HG02981 (cell line): Measurements from ENCODE around the gene ADD3.

Experiments used
- ATAC-seq: cut with Tn5 transposase; IDR thresholded peaks from one replicate; pipeline ENCODE4 v1.9.1; 2021; ENCODE audit warnings: mild to moderate bottlenecking, moderate library complexity; ENCODE audit not compliant: unreplicated experiment

The ADD3 gene

DNA sequence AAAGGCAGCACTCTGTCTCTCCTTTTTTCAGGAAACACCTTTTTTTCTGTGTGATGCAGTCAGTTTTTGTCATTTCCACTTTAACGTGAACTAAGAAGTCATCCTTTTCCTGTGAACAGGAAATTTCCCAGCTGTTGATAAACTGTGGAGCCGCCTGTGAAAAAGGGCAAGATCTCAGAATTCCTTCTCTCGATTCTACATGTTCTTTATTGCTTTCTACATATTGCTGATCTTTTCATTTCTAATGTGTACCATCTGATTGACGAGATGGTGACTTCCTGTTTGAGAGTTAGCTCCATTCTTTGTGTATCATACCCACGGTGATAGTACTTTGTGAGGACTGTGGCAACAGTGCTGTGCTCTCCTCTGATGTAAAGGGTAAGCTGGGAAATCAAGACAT lies 50.4 kb downstream of the ADD3 start:
- ATAC-seq: no peak

DNA sequence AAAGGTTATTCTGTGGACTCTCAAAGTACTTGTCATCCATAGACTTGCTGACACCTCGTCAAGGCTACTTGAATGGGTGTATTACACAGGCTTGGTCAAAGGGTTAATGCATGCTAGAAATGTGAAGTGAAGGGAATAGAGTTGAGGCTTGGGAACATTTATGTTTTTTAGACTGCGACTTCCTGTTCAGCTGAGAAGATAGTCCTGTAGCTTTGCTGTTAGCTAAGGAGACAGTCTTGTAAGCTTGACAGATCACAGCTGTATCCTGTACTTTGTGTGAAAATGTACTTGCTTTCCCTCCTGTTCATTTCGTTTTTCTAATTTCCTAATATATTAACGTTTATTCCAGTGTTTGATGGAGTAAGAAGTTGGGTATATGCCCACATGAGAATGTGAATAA lies 52.1 kb downstream of the ADD3 start:
- no peak for ATAC-seq

DNA sequence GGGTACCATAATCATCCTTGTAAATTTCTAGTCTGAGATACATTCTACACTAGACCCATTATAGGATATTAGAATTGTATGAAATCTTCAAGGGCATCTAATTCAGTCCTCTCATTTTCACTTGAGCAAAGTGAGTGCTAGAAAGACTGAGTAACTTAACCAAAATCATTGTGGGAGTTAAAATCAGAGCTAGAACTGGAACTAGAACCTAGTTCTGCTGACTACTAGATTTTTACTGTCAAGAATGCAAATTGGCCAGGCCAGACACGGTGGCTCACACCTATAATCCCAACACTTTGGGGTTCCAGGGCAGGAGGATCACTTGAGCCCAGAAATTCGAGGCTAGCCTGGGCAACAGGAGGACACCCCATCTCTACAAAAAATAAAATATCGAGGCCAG lies 53.9 kb downstream of the ADD3 start:
- no peak for ATAC-seq

DNA sequence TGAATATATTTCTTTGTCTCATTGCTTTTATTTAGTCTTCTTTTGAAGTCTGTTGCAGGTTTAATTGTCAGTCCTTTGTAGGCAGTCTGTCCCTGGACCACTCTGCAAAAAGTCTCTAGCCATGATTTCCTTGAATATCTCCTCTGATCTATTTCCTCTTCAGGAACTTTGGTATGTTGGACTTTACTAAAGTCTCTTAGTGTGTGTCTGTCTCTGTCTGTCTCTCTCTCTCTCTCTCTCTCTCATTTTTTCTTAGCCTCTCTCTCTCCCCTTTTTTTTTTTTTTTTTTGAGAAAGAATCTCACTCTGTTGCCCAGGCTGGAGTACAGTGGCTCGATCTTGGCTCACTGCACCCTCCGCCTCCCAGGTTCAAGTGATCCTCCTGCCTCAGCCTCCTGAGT lies 57.5 kb downstream of the ADD3 start:
- ATAC-seq: no peak

DNA sequence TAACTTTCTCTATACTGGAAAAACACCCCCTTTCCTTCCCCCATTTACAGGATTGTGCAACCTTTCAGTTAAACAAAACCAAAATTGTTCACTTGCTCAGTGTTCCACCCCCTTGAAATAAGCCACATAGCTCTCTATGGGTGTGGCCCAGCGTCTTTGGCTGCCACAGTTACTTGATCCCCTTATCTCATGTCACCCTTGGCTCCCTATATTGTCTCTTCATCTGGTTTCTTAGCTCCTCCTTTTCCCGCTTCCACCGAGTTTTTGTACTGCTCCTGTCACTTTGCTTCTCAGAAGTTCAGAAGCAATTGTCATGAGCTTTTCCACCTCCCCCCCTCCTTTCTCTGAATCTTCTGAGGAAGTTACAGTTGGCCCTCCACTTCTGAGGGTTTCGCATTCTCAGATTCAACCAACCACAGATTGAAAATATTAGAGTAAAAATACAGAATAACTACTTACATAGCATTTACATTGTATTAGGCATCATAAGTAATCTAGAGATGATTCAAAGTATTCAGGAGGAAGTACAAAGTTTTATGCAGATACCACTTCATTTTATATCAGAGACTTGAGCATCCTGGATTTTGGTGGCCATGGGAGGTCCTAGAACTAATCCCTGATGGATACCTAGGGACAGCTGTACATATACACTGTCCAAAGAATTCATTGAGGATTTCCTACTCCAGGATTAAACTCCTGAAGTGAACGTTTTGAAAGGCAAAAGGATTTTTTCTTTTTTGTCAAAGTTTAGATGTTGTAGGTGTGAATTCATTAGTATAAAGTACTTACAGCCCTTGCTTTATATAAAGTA lies 60.4 kb downstream of the ADD3 start:
- peak; percentile 57 for ATAC-seq

DNA sequence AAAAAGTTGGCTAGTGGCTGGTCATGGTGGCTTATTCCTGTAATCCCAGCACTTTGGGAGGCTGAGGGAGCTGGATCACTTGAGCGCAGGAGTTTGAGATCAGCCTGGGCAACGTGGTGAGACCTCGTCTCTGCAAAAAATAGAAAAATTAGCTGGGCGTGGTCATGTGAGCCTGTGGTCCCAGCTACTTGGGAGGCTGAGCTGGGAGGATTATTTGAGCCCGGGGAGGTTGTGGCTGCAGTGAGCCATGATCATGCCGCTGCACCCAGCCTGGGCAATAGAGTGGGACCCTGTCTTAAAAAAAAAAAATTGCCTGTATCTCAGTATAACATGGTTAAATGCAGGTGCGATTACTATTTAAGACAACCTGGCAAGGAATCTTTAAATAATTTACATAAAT lies 61.0 kb downstream of the ADD3 start:
- ATAC-seq: no peak

DNA sequence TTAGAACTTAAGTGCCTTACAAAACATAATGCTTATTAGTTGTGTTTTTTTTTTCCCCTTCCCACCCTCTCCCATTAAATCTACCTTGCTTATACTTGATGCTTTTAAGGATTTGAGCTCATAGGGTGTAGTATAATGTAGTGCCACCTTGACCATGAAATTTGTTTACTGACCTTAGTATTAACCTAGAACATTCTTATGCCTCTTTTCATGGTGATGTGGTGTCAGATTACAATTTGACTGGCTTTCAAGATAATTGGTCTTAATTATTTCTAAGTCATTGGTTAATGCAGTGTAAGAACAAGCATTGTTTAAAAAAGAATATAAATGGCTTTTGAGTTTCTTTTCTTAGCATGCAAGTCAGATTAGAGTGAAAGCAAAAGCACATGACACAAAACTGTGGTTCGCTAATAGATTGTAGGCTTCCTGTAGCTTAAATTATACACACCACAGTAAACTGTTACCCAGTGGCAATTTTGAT lies 61.8 kb downstream of the ADD3 start:
- ATAC-seq: peak; percentile 63

DNA sequence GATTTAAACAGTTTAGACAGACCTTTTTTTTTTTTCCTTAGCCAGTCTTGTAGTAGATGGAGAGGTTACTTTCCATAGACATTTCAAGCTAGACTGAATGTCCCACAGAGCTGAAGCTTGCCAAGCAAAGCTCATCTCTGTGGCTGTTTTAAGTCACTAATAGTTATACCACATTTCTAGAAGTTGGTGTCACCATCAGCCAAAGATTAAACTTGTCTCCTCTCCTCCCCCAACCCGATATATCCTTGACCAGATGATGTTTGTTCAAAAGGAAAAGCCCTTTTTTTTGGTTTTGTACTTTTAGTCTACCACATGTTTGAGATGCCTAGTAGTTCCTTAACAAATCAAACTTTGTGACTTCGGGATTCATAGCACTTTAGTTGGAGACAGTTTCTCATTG lies 66.1 kb downstream of the ADD3 start:
- no peak for ATAC-seq

DNA sequence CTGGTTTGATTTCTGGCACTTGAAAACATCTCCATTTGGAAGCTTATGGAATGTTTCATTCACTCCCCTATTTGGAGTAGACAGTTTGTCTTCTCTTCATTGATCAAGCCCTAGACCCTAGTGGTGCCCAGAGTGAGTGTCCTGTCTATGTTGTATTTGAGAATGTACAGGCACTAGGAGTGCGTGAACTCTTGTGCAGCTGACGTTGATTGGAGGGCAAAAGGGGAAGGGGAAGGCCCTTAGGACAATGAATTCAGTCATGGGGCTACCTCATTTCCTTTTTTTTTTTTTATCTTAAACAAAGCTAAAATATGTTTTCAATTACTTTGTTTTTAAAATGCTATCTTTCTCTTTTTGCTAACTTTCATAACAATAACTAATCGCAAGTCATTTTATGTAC lies 66.5 kb downstream of the ADD3 start:
- ATAC-seq: no peak

DNA sequence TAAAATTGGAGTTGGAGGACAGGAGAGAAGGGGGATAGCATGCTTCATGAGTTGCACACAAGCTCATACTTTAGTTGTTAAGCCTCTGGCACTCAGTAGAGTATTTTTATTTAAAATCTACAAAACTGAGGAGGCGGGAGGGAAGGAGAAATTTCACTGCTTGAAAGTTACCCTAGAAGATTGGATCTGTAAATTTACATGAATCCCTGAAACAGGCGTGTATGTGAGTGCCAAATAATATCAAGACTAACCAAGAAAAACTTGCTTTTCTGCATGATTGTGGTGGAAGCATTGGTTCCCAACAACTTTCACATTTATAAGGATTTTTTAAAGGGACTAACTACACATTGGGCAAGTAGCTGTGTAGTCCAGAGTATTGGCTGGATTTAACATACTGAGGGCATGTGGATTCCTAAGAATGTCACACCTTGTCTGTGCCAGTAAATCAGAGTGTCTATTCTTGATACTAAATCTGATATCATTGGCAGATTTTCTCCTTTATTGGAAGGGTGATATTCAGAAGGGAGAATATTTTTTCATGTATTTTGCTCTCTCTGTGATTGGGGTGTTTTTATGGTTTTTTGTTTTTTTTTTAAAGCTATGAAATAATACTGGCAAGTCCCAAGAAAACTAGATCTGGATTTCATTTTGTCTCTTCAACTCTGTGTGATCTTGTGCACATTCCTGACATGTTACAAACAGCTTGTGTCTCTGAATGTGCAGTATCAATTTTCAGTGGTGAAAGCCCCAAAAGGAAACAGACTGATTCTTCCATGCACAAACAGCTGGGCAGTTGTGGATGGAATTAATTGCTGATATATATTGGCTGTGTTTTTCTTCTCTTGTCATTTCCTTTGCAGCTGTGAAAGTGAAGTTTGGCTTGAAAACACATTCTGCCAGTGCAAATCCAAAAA lies 67.2 kb downstream of the ADD3 start:
- ATAC-seq: no peak

DNA sequence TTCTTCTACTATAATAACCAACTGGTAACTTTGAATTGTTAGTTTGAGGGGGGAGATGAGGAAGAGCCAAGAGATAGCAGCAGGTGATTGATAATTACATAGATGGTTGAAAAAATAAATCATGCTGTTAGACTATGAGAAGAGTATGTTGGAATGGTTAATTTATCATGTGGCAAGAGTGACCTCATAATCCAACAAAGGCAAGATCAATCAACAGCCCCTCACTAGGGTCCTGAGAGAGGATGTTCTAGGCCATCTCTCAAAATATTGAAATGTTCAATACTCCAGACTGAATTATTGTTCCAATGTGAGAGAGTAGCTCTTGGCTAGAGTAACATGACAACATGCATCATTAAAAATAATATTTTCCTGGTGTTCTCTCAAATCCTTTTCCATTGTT lies 67.9 kb downstream of the ADD3 start:
- no peak for ATAC-seq

DNA sequence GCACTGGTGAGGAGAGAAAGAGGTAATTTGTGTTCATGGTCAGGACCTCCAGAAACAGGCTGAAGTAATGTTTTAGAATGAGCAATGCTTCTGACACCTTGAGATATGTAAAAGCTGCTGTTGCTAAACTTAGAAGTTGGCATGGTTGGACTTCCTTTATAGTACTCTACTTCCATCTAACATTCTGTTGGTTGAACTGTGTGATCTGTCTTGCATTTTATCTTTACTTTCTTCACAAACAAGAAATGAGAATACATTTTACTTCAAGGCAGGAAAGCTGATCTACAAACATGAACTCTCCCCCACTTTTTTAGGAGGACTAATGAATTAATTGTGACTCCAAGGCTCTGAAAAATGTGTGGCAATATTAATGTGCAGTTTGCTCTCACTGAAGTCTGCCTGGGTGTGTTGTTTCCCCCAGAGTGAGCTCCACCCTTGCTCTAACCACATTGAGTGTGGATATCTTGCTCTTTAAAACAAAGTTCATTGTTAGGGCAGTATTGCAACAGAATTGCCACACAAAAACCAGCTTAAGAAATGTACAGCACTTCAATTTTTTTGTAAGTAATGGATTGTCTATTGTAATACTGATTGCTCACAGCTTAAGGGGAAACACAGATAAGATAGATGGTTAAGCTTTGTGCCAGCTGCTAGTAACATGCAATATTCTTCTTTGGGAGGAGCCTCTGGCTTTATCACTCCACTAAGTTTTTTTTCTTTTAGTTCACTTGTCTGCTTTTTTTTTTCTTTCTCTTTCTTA lies 69.0 kb downstream of the ADD3 start:
- peak; percentile 59 for ATAC-seq

DNA sequence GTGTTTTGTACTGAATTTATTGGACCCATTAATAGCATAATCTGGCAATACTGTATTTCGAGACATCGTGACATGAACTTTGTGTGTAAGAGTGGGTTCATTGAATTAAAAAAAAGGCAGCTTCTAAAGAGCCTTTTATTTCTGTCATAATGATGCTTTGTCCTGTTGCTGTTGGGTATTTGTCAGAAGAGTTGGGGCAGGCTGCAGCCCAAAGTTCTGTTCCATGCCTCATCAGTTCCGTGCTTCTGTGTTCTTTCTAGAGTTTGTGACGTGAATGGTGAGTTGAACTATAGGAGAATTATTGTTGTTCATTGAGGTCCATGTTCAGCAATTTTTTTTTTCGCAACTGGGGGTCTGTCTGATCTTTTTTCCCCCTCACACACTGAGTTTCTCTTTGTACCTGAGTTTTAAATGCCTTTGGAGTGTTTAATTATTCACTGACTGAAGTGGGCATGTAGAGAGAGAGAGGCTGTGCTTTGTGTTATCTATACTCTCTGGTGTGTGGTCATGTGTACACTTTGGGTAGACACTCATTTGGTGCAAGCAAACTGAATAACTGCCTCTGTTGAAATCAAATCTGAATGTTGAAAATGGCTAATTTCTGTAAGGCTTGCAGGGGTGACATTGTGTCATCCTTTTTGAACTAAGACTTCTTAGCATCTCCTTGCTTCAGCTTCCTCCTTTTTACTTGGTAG lies 69.8 kb downstream of the ADD3 start:
- ATAC-seq: no peak

DNA sequence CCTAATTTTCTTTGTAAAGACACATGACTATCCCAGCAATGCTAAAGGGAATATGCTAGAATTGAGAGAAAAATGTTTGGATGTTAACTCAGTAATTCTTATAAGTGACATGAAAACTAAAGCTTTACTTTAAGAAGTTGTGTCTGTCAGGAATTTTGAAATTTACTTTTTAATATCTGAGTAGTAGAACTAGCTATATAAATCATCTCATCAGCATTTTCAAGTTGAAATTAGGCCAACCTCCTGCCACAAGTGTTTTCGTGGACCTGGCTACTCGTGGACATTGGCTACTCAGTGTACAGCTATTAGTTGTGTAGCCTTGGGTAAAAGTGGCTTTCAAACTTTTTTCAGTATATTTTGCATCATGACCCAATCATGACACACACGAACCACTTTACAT lies 70.5 kb downstream of the ADD3 start:
- no peak for ATAC-seq

DNA sequence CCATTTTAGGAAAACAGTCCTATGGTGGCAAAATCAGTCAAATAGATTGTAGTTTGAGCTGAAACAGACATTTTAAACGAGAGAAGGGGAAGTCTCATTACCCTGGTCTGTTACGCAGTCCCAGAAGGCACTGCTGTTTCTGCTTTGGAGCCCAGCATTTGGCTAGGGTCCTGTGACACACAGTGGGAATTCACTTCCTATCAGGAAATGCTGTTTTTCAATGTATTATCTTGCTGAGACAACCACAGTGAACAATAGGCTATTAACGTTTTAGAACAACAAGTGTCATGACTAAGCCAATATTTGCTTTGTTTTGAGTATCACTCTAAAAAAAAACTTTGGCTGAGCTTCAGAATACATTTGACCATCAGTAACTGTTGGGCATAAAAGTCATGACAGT lies 74.1 kb downstream of the ADD3 start:
- no peak for ATAC-seq

DNA sequence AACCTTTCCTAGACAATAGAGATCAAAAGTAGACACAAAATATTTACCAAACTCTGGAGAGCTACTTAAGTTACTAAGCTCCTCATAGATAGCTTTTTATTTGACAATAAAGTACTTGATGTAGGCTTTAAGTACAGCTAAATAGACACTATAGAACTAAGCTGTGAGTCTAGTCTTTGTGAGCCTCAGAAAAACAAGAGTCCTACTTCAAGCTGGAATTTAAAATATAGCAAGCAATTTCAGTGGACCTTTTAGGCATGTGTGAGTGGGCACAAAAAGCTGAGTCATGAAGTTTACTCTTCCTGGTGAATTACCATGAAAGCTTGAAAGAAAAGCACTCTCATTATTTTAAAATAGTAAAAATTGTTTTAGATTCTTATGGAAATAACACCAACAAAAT lies 76.1 kb downstream of the ADD3 start:
- ATAC-seq: no peak

DNA sequence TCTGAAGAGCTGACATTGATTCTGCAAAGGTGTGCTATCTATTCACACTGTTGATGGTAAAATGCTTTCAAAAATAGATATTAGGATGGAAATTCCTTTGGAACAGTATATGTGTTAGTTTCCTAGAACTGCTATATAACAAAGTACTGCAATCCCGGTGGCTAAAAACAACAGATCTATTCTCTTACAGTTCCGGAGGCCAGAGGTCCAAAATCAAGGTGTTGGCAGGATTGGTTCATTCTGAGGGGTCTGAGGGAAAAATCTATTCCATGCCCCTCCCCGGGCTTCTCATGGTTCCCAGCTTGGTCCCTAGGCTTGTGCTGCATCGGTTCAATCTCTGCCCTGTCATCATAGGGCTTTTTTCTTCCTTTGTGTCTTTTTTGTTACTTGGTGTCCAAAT lies 79.9 kb downstream of the ADD3 start:
- ATAC-seq: no peak

DNA sequence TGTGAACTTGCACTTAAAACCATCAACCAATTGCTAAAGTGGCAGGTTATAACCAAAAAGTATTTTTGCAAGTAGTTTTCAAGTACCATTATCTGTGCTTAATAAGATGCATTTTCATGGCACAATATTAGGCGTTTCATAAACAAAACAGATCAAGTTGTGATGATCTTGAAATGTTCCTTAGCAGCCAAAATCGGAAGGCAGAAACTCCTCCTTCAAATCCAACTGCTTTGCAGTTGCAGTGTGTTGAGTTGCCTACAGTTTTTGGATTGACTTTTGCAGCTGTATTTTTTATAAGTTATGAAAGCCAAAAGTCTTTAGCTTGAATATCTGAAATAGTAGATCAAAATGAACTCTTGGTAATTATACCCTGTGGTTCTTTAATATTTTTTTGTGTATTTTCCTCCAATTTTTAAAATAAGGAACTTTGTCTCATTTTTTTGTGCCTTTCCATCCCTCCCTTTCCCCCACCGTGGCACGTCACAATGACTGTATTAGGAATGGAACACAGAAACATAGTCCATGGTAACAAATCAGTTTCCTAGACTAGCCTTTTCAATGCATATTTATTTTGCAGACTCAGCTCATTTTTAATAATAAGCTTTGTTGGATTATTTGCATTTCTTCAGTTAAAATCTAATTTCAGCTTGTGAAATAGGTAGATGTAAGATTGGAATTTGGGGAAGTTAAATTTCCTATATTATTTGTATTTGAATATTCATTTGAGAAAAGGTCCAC lies 80.8 kb downstream of the ADD3 start:
- ATAC-seq: no peak

DNA sequence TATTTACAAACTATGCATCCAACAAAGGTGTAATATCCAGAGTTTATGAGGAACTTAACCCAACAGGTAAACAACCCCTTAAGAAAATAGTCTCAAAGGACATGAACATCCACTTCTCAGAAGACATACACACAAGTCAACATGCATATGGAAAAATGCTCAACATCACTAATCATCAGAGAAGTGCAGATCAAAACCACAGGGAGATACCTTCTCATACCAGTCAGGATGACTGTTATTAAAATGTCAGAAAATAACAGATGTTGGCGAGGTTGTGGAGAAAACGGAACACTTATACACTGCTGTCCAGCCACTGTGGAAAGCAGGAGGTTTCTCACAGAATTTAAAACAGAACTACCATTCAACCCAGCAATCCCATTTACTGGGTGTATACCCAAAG lies 84.0 kb downstream of the ADD3 start:
- no peak for ATAC-seq

DNA sequence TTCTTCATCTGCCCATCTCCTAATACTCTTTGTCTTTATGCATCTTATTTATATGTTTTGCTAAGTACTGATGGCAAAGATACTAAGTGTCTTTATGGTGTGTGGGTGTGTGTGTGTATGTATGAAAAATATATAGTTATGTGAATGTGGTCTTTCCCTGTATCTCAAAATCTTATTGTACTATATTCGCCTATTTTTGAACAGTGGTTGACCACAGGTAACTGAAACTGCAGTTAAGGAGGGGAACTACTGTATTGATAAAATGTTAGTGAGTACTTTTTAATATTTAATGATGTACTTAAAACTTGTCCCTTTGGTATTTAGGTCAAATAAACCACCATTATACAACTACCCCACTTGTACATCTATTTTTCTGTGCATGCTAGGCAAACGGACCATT lies 85.9 kb downstream of the ADD3 start:
- no peak for ATAC-seq
